Right lobe of liver (tissue), 6 donors: ENCODE data around the gene NUBPL. TPM values are rescaled to one million over a fixed set of nuclear protein-coding genes. Genes with fewer than 3 reads are reported as not detected.

Source experiments
- ATAC-seq, 4 donors: fragments of 200-7000 bp; cut with Tn5 transposase; one replicate each; pipeline ENCODE4 v1.9.1; 2020; ENCODE audit warnings: mild to moderate bottlenecking in 4 of 4, moderate library complexity in 4 of 4
- DNase-seq, 3 donors: peaks; one replicate each; pipeline ENCODE4 v3.0.0-alpha.2; 2020
- H3K27ac ChIP-seq, 3 donors: fragments of 200-600 bp; one replicate each; pipeline ENCODE4 v1.8.0; 2022
- H3K27me3 ChIP-seq, 2 donors: fragments of 200-600 bp; one replicate each; pipeline ENCODE4 v1.8.0; 2022
- H3K36me3 ChIP-seq, 4 donors: fragments of 200-600 bp; sonication (generic) in 1 of 4; one replicate each; pipeline versions ENCODE4 v1.5.1 to v1.8.0; 2017 to 2022; ENCODE audit warnings: control low read depth in 1 of 4
- H3K4me1 ChIP-seq, 4 donors: fragments of 200-600 bp; sonication (generic) in 1 of 4; one replicate each; pipeline versions ENCODE4 v1.5.1 to v1.8.0; 2017 to 2022; ENCODE audit warnings: control low read depth in 1 of 4
- H3K4me3 ChIP-seq, 3 donors: fragments of 200-600 bp; one replicate each; pipeline ENCODE4 v1.8.0; 2022
- H3K9me3 ChIP-seq, 4 donors: fragments of 200-600 bp; sonication (generic) in 1 of 4; one replicate each; pipeline versions ENCODE4 v1.5.1 to v1.8.0; 2017 to 2022; ENCODE audit warnings: control low read depth in 1 of 4
- CTCF ChIP-seq, 4 donors: fragments of 200-600 bp in 3 of 4; fragments of 450-650 bp in 1 of 4; IDR thresholded peaks; one replicate each; pipeline versions ENCODE4 v1.5.1 to v1.8.0; 2016 to 2022; ENCODE audit warnings: antibody characterized with exemption in 4 of 4, mild to moderate bottlenecking in 2 of 4
- POLR2A ChIP-seq: fragments of 450-650 bp; IDR thresholded peaks from one replicate; pipeline ENCODE4 v1.6.1; 2017; ENCODE audit warnings: antibody characterized with exemption, mild to moderate bottlenecking
- WGBS: methylation state at CpG from one replicate; pipeline ENCODE4 v1.1.6; 2018; ENCODE audit warnings: low coverage, low lambda C conversion rate; ENCODE audit not compliant: insufficient coverage; ENCODE audit errors: missing lambda C conversion rate; 5-methylcytosine and 5-hydroxymethylcytosine counted together
- intact Hi-C, 2 donors: fragments of 100-400 bp; cut with DNase I; formaldehyde crosslinking; loops; one replicate each; pipeline versions ENCODE4 v1.11.2 to v1.14.1; 2022
- total RNA-seq, 6 experiments: library from RNA; depleted of rRNA in 2 of 6; stranded (reverse); fragments of >200 nt in 2 of 6; fragmentation: NEBNext Ultra II Directional in 3 of 6; extraction: Animal tissue kit (Norgen Biotek cat#: 25700) in 3 of 6; gene quantifications; one replicate each; pipeline versions ENCODE4 v1.1.0 to v1.2.4, GENCODE V29; 2016 to 2023
- donor health status: DM: no; HTN: yes; CAD: no.
- donor health status: DM: no; HTN: no; CAD: no.
- donor health status: DM: no; HTN: no; CAD: no.
- donor health status: DM: no; HTN: yes; CAD: no.
- donor health status: DM: no; HTN: yes; CAD: no.

NUBPL gene
- total RNA-seq, 6 experiments from 2014 or later = 6.3 to 9.5 (median 7.2) TPM

GRCh38 chr14:31559939-31560338 is 1.3 kb upstream of the NUBPL start:
- H3K4me3 ChIP-seq = no peak overlapping the region
- WGBS = 100% methylated on average over 3 of the region's 21 CpGs
- H3K9me3 ChIP-seq = no peaks in the 10 kb centered on the region
- DNase-seq (no peak), ATAC-seq (no peak)
- H3K27me3 ChIP-seq = no peaks in the 10 kb centered on the region
- no peak overlapping the region for H3K27ac ChIP-seq
- intact Hi-C loops = no loop called here
- no peaks in the 10 kb centered on the region for H3K4me1 ChIP-seq
- TF ChIP-seq CTCF (IDR thresholded peaks at IDR 0.05) (no peak), POLR2A (no peak)
- no peaks in the 10 kb centered on the region for H3K36me3 ChIP-seq

DNA sequence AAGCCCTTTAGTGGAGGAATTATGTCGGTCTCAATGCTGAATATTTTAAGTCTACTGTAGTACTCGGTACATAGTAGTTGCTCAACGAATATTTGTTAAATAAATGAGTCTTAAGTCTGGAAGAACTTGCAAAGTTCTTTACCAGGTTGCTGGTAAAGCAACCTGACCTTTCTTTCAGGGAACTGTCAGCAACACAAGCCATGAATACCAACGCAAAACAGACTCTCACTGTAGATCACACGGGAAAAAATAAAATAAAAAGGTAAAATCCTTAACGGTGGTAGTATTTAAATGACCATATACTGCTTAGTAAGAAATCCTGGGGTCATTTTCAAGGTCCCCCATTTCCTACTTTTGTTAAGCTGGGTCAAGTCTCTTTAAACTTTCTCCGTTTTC is 447 bp upstream of the NUBPL start:
- DNase-seq (no peak), ATAC-seq (peak; percentile 9 to 21 (median 14))
- no peaks in the 10 kb centered on the region for H3K27me3 ChIP-seq
- intact Hi-C loops = no loop called here
- WGBS = 41% methylated on average over 7 of the region's 7 CpGs
- no peak for TF ChIP-seq CTCF (IDR thresholded peaks at IDR 0.05)
- no peak for TF ChIP-seq POLR2A
- H3K9me3 ChIP-seq = no peaks in the 10 kb centered on the region
- H3K4me3 ChIP-seq = peak overlapping the region; percentile 69 to 92 (median 86)
- no peaks in the 10 kb centered on the region for H3K4me1 ChIP-seq
- peak overlapping the region; percentile 77 to 87 (median 82) for H3K27ac ChIP-seq
- H3K36me3 ChIP-seq = no peaks in the 10 kb centered on the region

DNA sequence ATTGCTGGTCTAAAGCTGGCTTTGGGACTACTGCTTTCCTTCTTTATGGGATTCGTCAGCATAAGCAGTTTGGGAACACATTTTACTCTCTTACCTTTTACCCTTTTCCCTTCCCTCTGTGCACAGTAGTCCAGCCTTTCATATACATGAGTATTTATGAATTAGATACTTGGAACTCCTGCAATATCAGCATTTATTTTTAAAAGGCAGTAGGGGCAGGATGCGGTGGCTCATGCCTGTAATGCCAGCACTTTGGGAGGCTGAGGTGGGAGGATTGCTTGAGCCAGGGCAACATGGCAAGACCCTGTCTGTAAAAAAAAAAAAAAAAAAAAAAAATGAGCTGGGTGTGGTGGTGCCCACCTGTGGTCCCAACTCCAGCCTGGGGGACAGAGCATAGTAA is 3.0 kb downstream of the NUBPL start:
- ATAC-seq (no peak), DNase-seq (no peak)
- no peak for TF ChIP-seq CTCF (IDR thresholded peaks at IDR 0.05)
- no peak for TF ChIP-seq POLR2A
- 88% methylated on average over 2 of the region's 2 CpGs for WGBS
- H3K27me3 ChIP-seq = no peaks in the 10 kb centered on the region
- no peaks in the 10 kb centered on the region for H3K36me3 ChIP-seq
- no peaks in the 10 kb centered on the region for H3K9me3 ChIP-seq
- H3K4me1 ChIP-seq = no peaks in the 10 kb centered on the region
- H3K27ac ChIP-seq = no peak overlapping the region
- H3K4me3 ChIP-seq = no peak overlapping the region
- intact Hi-C loops = no loop called here

DNA sequence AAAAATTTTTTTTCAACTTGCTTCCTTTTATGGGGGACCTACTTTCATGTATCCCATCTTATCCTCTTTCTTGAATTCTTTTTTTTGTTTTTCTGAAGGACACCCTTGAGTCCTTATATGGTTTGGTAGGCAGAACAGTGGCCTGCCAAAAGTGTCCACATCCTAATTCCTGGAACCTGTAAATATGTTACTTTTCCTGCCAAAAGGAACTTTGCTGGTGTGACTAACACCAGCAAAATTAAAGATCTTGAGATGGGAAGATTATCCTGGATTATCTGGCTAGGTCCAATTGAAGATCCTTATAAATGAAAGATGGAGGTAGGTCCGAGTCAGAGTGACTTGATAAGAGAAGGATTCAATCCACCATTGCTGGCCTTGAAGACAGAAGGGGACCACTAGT is 5.3 kb downstream of the NUBPL start:
- ATAC-seq (no peak), DNase-seq (no peak)
- Histone ChIP-seq H3K36me3 (no peaks in the 10 kb centered on the region), H3K9me3 (no peaks in the 10 kb centered on the region), H3K4me1 (no peaks in the 10 kb centered on the region), H3K27me3 (no peaks in the 10 kb centered on the region), H3K4me3 (no peak overlapping the region), H3K27ac (no peak overlapping the region)
- WGBS = 91% methylated on average over 1 of the region's 1 CpG
- intact Hi-C loops = no loop called here
- no peak for TF ChIP-seq POLR2A

DNA sequence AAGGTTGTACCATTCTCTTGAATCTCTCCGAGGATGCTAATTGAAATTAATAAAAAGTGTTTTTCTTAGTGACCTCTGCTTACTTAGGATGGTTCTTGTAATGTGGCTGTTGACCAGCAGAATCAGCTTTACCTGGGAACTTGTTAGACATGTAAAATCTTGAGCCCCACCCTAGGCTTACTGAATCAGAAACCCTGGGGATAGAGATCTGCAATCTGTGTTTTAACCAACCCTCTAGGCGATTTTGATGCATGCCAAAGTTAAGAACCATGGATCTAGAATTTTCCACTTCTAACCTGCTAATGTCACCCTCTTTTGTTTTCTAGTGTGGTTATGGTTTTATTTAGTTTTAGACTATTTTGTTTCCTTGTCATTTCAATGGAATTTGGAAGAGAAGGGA is 6.5 kb downstream of the NUBPL start:
- Histone ChIP-seq H3K4me1 (no peaks in the 10 kb centered on the region), H3K4me3 (no peak overlapping the region), H3K27ac (no peak overlapping the region), H3K9me3 (no peaks in the 10 kb centered on the region), H3K36me3 (no peaks in the 10 kb centered on the region), H3K27me3 (no peaks in the 10 kb centered on the region)
- ATAC-seq (no peak), DNase-seq (no peak)
- 88% methylated on average over 2 of the region's 2 CpGs for WGBS
- intact Hi-C loops = no loop called here
- TF ChIP-seq POLR2A (no peak), CTCF (IDR thresholded peaks at IDR 0.05) (no peak)
